GM12878 (cell line): ENCODE data around the gene RAC2. TPM values are rescaled to one million over a fixed set of nuclear protein-coding genes. Genes with fewer than 3 reads are reported as not detected.

Experiments used
- BHLHE40 ChIP-seq, 2 experiments: fragments of 450-650 bp in 1 of 2; IDR thresholded peaks; 2 replicates each; pipeline ENCODE4 v1.6.1; 2011 to 2017; ENCODE audit warnings: low read depth in 2 of 2, borderline replicate concordance in 1 of 2, improper control_type of control experiment in 1 of 2, low read length in 1 of 2, mild to moderate bottlenecking in 1 of 2
- CEBPZ ChIP-seq: fragments of 150-350 bp; IDR thresholded peaks from 2 replicates; pipeline ENCODE4 v1.6.1; 2016; ENCODE audit warnings: low read depth, low read length
- KDM1A ChIP-seq: fragments of 200-600 bp; sonication (generic); IDR thresholded peaks from 2 replicates; pipeline ENCODE4 v1.6.1; 2016; ENCODE audit warnings: borderline replicate concordance
- MEF2A ChIP-seq: IDR thresholded peaks from 2 replicates; pipeline ENCODE4 v1.6.1; 2011; ENCODE audit warnings: low read depth, mild to moderate bottlenecking, low read length, moderate library complexity; ENCODE audit not compliant: insufficient read depth
- NR2C2 ChIP-seq: IDR thresholded peaks from 2 replicates; pipeline ENCODE4 v1.6.1; 2011; ENCODE audit warnings: borderline replicate concordance, low read depth; ENCODE audit not compliant: control insufficient read depth, insufficient read length
- PBX3 ChIP-seq: IDR thresholded peaks from 2 replicates; pipeline ENCODE4 v1.6.1; 2011; ENCODE audit warnings: mild to moderate bottlenecking, low read depth, low read length, moderate library complexity; ENCODE audit not compliant: insufficient replicate concordance
- TCF7 ChIP-seq: IDR thresholded peaks from 2 replicates; pipeline ENCODE4 v1.6.1; 2014; ENCODE audit warnings: antibody characterized with exemption, borderline replicate concordance
- ZBTB4 ChIP-seq: fragments of 450-650 bp; formaldehyde crosslinking; IDR thresholded peaks from 2 replicates; pipeline ENCODE4 v1.4.0; 2022; ENCODE audit warnings: mild to moderate bottlenecking, moderate library complexity
- ZBTB40 ChIP-seq: fragments of 450-650 bp; IDR thresholded peaks from 2 replicates; pipeline ENCODE4 v1.6.1; 2016; ENCODE audit warnings: mild to moderate bottlenecking, moderate library complexity, borderline replicate concordance
- polyA plus RNA-seq, 11 experiments: library from polyadenylated mRNA; depleted of rRNA in 4 of 11; unstranded in 6 of 11; stranded (reverse) in 5 of 11; fragments of >200 nt; fragmentation: Nextera tagmentation in 4 of 11; fragmentation: Illumina TruSeq in 1 of 11; extraction: Ambion mirVana in 4 of 11; extraction: Trizol in 1 of 11; gene quantifications; 1 replicate in 1 of 11; 2 replicates in 10 of 11; pipeline versions ENCODE4 v1.2.1 to v1.2.3, GENCODE V29; 2011 to 2016; ENCODE audit warnings: inconsistent platforms in 2 of 11, missing spikeins in 2 of 11, low read depth in 1 of 11
- total RNA-seq, 4 experiments: library from RNA; depleted of rRNA in 3 of 4; stranded (reverse); fragments of >200 nt in 3 of 4; fragmentation: Illumina TruSeq in 1 of 4; extraction: Trizol in 1 of 4; gene quantifications; 2 replicates each; pipeline versions ENCODE4 v1.2.1 to v1.2.3, GENCODE V29; 2013 to 2021

The RAC2 gene
- total and polyA plus RNA-seq, 10 of the 15 experiments (the other 5 are each of a cell fraction or from before 2014, with no cell fraction given): 102 to 386 (median 304) TPM

GRCh38 chr22:37242395-37242918 lies 1.6 kb downstream of the RAC2 start (continued):
- TF ChIP-seq ZBTB4: no peak
- peak; percentile 72; the same call in 1 of the 2 replicates for TF ChIP-seq ZBTB40
- TF ChIP-seq NR2C2: no peak
- TF ChIP-seq KDM1A: no peak
- TF ChIP-seq MEF2A: peak; percentile 71; the same call in 1 of the 2 replicates
- no peak for TF ChIP-seq CEBPZ
- TF ChIP-seq PBX3: peak; percentile 74
- TF ChIP-seq TCF7: no peak
- peak; percentile 40 to 44; a peak in 3 of 4 replicates for TF ChIP-seq BHLHE40 (IDR thresholded peaks at IDR 0.05; ENCODE audit: borderline replicate concordance in 1 of 2, low read depth in 2 of 2, low read length in 1 of 2)
